ENCODE measurements around the gene LRRC46. TPM values are rescaled to one million over a fixed set of nuclear protein-coding genes. Genes with fewer than 3 reads are reported as not detected.
A peak's percentile ranks its signal among the peaks of the same experiment; 100 is the strongest.

LRRC46 gene
- total and polyA plus RNA-seq, 2 experiments from 2014 or later: 0.18 to 0.35 TPM

- no peak overlapping the region for H3K27ac ChIP-seq (ENCODE audit: low read depth)
- H3K4me2 ChIP-seq: no peak overlapping the region
- H3K36me3 Mint-ChIP-seq (ENCODE audit: low read depth): peaks cover 3% of the 10 kb centered on the region; the same call in 1 of the 3 replicates
- H3K9me3 Mint-ChIP-seq: no peaks in the 10 kb centered on the region
- H3F3A ChIP-seq (replicated peaks; ENCODE audit: low read depth): no peaks in the 10 kb centered on the region
- no peak overlapping the region for H3K4me3 ChIP-seq
- no peaks in the 10 kb centered on the region; the same call in 1 of the 2 replicates for H3K79me2 ChIP-seq (replicated peaks; ENCODE audit: insufficient read depth)
- peak overlapping the region; percentile 24; the same call in 1 of the 3 replicates for H3K4me3 Mint-ChIP-seq
- H2AFZ ChIP-seq: no peak overlapping the region
- no peak for DNase-seq (ENCODE audit: low spot score)
- peaks cover 15% of the 10 kb centered on the region; the same call in 1 of the 2 replicates for H3K4me1 ChIP-seq (ENCODE audit: insufficient read depth)
- peaks cover 29% of the 10 kb centered on the region for H3K4me1 Mint-ChIP-seq
- peaks cover 6% of the 10 kb centered on the region for H3K27me3 ChIP-seq (ENCODE audit: insufficient read depth)
- TF ChIP-seq ETS1 (IDR thresholded peaks at IDR 0.05) (no peak), CREB1 (CRISPR knock-in tag; IDR thresholded peaks at IDR 0.05; ENCODE audit: low read depth) (no peak), NANOG (IDR thresholded peaks at IDR 0.05; ENCODE audit: borderline replicate concordance) (no peak), JUNB (IDR thresholded peaks at IDR 0.05; ENCODE audit: unreplicated experiment) (no peak), EZH2 (IDR thresholded peaks at IDR 0.05; ENCODE audit: low read depth, unreplicated experiment) (no peak), ZNF331 (CRISPR knock-in tag; IDR thresholded peaks at IDR 0.05; ENCODE audit: low read depth) (no peak), CTCF (conservative IDR thresholded peaks at IDR 0.05; ENCODE audit: low read depth in 2 of 2) (no peak), REST (IDR thresholded peaks at IDR 0.05; ENCODE audit: unreplicated experiment) (no peak), ZNF462 (CRISPR knock-in tag; IDR thresholded peaks at IDR 0.05) (no peak), EZH2phosphoT487 (IDR thresholded peaks at IDR 0.05; ENCODE audit: unreplicated experiment) (no peak), STAT1 (IDR thresholded peaks at IDR 0.05; ENCODE audit: unreplicated experiment) (no peak), POLR2AphosphoS5 (IDR thresholded peaks at IDR 0.05; ENCODE audit: low read depth) (no peak)
- no peaks in the 10 kb centered on the region for H3K36me3 ChIP-seq (ENCODE audit: insufficient read depth)
- no peaks in the 10 kb centered on the region for H4K20me1 ChIP-seq (replicated peaks; ENCODE audit: insufficient read depth)
- ATAC-seq: no peak
- no peak overlapping the region for H3K27ac Mint-ChIP-seq
- H3K9me2 ChIP-seq (ENCODE audit: insufficient read depth): no peaks in the 10 kb centered on the region
- peaks cover 24% of the 10 kb centered on the region for H3K27me3 Mint-ChIP-seq (ENCODE audit: insufficient read depth, low read depth, poor library complexity)
These were observed 7.6 kb downstream of the LRRC46 start for GRCh38 chr17:47839071-47839470.

Data from GM23338 (cell line).